Cardiac muscle cell (in vitro differentiated cells and primary cell): ENCODE data around the gene CRYGN. TPM values are rescaled to one million over a fixed set of nuclear protein-coding genes. Genes with fewer than 3 reads are reported as not detected.
A peak's percentile ranks its signal among the peaks of the same experiment; 100 is the strongest.

ENCODE experiments used
- DNase-seq, 2 donors: peaks; one replicate each; pipeline versions ENCODE4 v3.0.0 to v3.0.0-alpha.2; 2010 to 2017; ENCODE audit warnings: low read depth in 1 of 2, low spot score in 1 of 2
- H3K27ac ChIP-seq: fragments of 200-600 bp; sonication (generic); 2 replicates; pipeline ENCODE4 v1.5.1; 2016
- H3K27me3 ChIP-seq: fragments of 200-600 bp; sonication (generic); 2 replicates; pipeline ENCODE4 v1.6.0; 2016; ENCODE audit warnings: control low read depth
- H3K36me3 ChIP-seq: fragments of 200-600 bp; sonication (generic); 2 replicates; pipeline ENCODE4 v1.5.1; 2016; ENCODE audit warnings: control low read depth
- H3K4me1 ChIP-seq: fragments of 200-600 bp; sonication (generic); 2 replicates; pipeline ENCODE4 v1.8.1; 2017; ENCODE audit warnings: low read depth, mild to moderate bottlenecking, mixed run types
- H3K4me3 ChIP-seq: fragments of 200-600 bp; sonication (generic); 2 replicates; pipeline ENCODE4 v1.5.1; 2016; ENCODE audit warnings: mild to moderate bottlenecking
- H3K9me3 ChIP-seq: fragments of 200-600 bp; sonication (generic); 2 replicates; pipeline ENCODE4 v1.5.1; 2017; ENCODE audit warnings: low read depth, mild to moderate bottlenecking, control low read depth
- CTCF ChIP-seq: IDR thresholded peaks from 2 replicates; pipeline ENCODE4 v1.5.1; 2012; ENCODE audit warnings: low read depth, mild to moderate bottlenecking, low read length
- polyA plus RNA-seq: library from polyadenylated mRNA; unstranded; fragments of >200 nt; fragmentation: Nextera tagmentation; extraction: Ambion mirVana; gene quantifications from 2 replicates; pipeline ENCODE4 v1.2.1, GENCODE V29; 2016
- total RNA-seq: library from RNA; depleted of rRNA; stranded (reverse); fragments of >200 nt; gene quantifications from 2 replicates; pipeline ENCODE4 v1.2.3, GENCODE V29; 2016

The CRYGN gene
- total and polyA plus RNA-seq, 2 experiments from 2014 or later = 0.46 to 1.0 TPM

GRCh38 chr7:151433721-151434400, 6.1 kb downstream of the CRYGN start:
- Histone ChIP-seq H3K4me3 (no peak overlapping the region), H3K4me1 (peaks cover 25% of the 10 kb centered on the region), H3K27ac (no peak overlapping the region), H3K27me3 (no peaks in the 10 kb centered on the region), H3K9me3 (no peaks in the 10 kb centered on the region), H3K36me3 (no peaks in the 10 kb centered on the region)
- no peak for TF ChIP-seq CTCF
- no peak for DNase-seq

GRCh38 chr7:151432658-151433521, 7.1 kb downstream of the CRYGN start:
- H3K9me3 ChIP-seq = no peaks in the 10 kb centered on the region
- TF ChIP-seq CTCF = peak; percentile 5
- H3K27me3 ChIP-seq = no peaks in the 10 kb centered on the region
- H3K27ac ChIP-seq = no peak overlapping the region
- no peaks in the 10 kb centered on the region for H3K36me3 ChIP-seq
- no peak for DNase-seq
- H3K4me1 ChIP-seq = peaks cover 33% of the 10 kb centered on the region
- no peak overlapping the region for H3K4me3 ChIP-seq

- Histone ChIP-seq H3K27me3 (no peaks in the 10 kb centered on the region), H3K4me1 (peaks cover 27% of the 10 kb centered on the region), H3K36me3 (no peaks in the 10 kb centered on the region), H3K4me3 (no peak overlapping the region), H3K27ac (no peak overlapping the region), H3K9me3 (no peaks in the 10 kb centered on the region)
- no peak for DNase-seq
- no peak for TF ChIP-seq CTCF
Observed at GRCh38 chr7:151431768-151432311, 8.1 kb downstream of the CRYGN start.

GRCh38 chr7:151431281-151431767, 8.6 kb downstream of the CRYGN start:
- Histone ChIP-seq H3K9me3 (no peaks in the 10 kb centered on the region), H3K4me1 (peaks cover 22% of the 10 kb centered on the region), H3K27me3 (no peaks in the 10 kb centered on the region), H3K36me3 (no peaks in the 10 kb centered on the region), H3K27ac (no peak overlapping the region), H3K4me3 (no peak overlapping the region)
- TF ChIP-seq CTCF = no peak
- DNase-seq = no peak

GRCh38 chr7:151430391-151431205, 9.3 kb downstream of the CRYGN start:
- DNase-seq = no peak
- Histone ChIP-seq H3K4me3 (no peak overlapping the region), H3K9me3 (no peaks in the 10 kb centered on the region), H3K27ac (no peak overlapping the region), H3K27me3 (no peaks in the 10 kb centered on the region), H3K36me3 (no peaks in the 10 kb centered on the region), H3K4me1 (peaks cover 19% of the 10 kb centered on the region)
- no peak for TF ChIP-seq CTCF
